HepG2 (cell line): Measurements from ENCODE around the gene ATXN7L2. TPM values are rescaled to one million over a fixed set of nuclear protein-coding genes. Genes with fewer than 3 reads are reported as not detected.
"Not testable (repeated sequence)": the region's sequence is repeated elsewhere in the genome, so short reads cannot be mapped to it uniquely, and the experiment has no call there.

Experiments
- ATAC-seq: fragments of 200-7000 bp; cut with Tn5 transposase; 3 replicates; pipeline ENCODE4 v1.9.1; 2020; ENCODE audit warnings: mild to moderate bottlenecking, moderate library complexity
- BruUV-seq: library from RNA; stranded (reverse); fragments of 400-500 nt; replicated peaks from 2 replicates; lab custom pipeline; 2021; lab: Mats Ljungman, UMichigan
- CTCF ChIA-PET: fragments of 300-600 bp; formaldehyde crosslinking; extraction: SDS; loops from one replicate; lab custom pipeline; 2021; ENCODE audit warnings: low total read pairs, inconsistent platforms, low intra/inter-chr PET ratio; lab: Yijun Ruan, JAX
- POLR2A ChIA-PET: fragments of 350-600 bp; sonication (Branson Sonifier 250); formaldehyde crosslinking; loops from one replicate; lab custom pipeline; 2020; ENCODE audit warnings: antibody characterized with exemption, inconsistent platforms; lab: Yijun Ruan, JAX
- DNase-seq: peaks from one replicate; pipeline ENCODE4 v3.0.0-alpha.2; 2015; ENCODE audit warnings: low spot score
- FAIRE-seq: peaks from 3 replicates; lab custom pipeline; 2011; peaks lifted over from hg19 to GRCh38; lab: Jason Lieb, UNC
- H2AFZ ChIP-seq: one replicate; pipeline ENCODE4 v1.6.1; 2011; ENCODE audit warnings: low read length, inconsistent platforms
- H3K27ac ChIP-seq: fragments of 300-600 bp; 3 replicates; pipeline ENCODE4 v1.8.0; 2011; ENCODE audit warnings: mixed run types, mild to moderate bottlenecking, mixed read lengths, low read length, inconsistent platforms; ENCODE audit not compliant: insufficient read depth; ENCODE audit errors: extremely low read length
- H3K27me3 ChIP-seq, 2 experiments: fragments of 200-600 bp in 1 of 2; 2 replicates in 1 of 2; 3 replicates in 1 of 2; pipeline versions ENCODE4 v1.6.0 to v1.8.0; 2011; ENCODE audit warnings: low read length in 2 of 2, mild to moderate bottlenecking in 2 of 2, moderate library complexity in 2 of 2, inconsistent platforms in 1 of 2; ENCODE audit not compliant: insufficient read depth in 2 of 2, control insufficient read depth in 1 of 2
- H3K36me3 ChIP-seq, 2 experiments: fragments of 200-600 bp in 1 of 2; replicated peaks in 1 of 2; 2 replicates in 1 of 2; 3 replicates in 1 of 2; pipeline versions ENCODE4 v1.5.1 to v1.8.0; 2011; ENCODE audit warnings: low read length in 2 of 2, inconsistent platforms in 1 of 2; ENCODE audit not compliant: insufficient read depth in 2 of 2, control insufficient read depth in 1 of 2
- H3K4me1 ChIP-seq: 2 replicates; pipeline ENCODE4 v1.5.1; 2012; ENCODE audit warnings: low read length, inconsistent platforms; ENCODE audit not compliant: insufficient read depth
- H3K4me2 ChIP-seq: 2 replicates; pipeline ENCODE4 v1.6.0; 2011; ENCODE audit warnings: low read depth, low read length, inconsistent platforms
- H3K4me3 ChIP-seq, 3 experiments: fragments of 200-600 bp in 1 of 3; sonication (generic), shearing (Covaris generic) in 1 of 3; replicated peaks in 1 of 3; 2 replicates each; pipeline ENCODE4 v1.5.1; 2011 to 2016; ENCODE audit warnings: low read length in 3 of 3, inconsistent platforms in 2 of 3, low read depth in 2 of 3, mild to moderate bottlenecking in 2 of 3, control low read depth in 1 of 3, mixed read lengths in 1 of 3; ENCODE audit not compliant: insufficient read depth in 1 of 3
- H3K79me2 ChIP-seq: one replicate; pipeline ENCODE4 v1.6.1; 2011; ENCODE audit warnings: low read length, inconsistent platforms; ENCODE audit not compliant: insufficient read depth
- H3K9ac ChIP-seq: 2 replicates; pipeline ENCODE4 v1.6.0; 2011; ENCODE audit warnings: mild to moderate bottlenecking, low read depth, low read length, inconsistent platforms; ENCODE audit not compliant: insufficient read depth
- H3K9me3 ChIP-seq: 2 replicates; pipeline ENCODE4 v1.5.1; 2012; ENCODE audit warnings: mild to moderate bottlenecking, low read length
- H4K20me1 ChIP-seq: 2 replicates; pipeline ENCODE4 v1.6.0; 2011; ENCODE audit warnings: inconsistent platforms, mild to moderate bottlenecking, low read length, moderate library complexity; ENCODE audit not compliant: insufficient read depth
- PLRG1 ChIP-seq: fragments of 450-650 bp; conservative IDR thresholded peaks from 2 replicates; pipeline ENCODE4 v1.6.1; 2016
- SIX1 ChIP-seq: sonication (generic); formaldehyde crosslinking; IDR thresholded peaks from 2 replicates; pipeline ENCODE4 v1.4.0; 2020; ENCODE audit warnings: missing genetic modification reagents, borderline replicate concordance
- TP53 ChIP-seq: sonication (generic); formaldehyde crosslinking; conservative IDR thresholded peaks from 2 replicates; pipeline ENCODE4 v1.4.0; 2020; ENCODE audit warnings: missing genetic modification reagents
- TRIM24 ChIP-seq: sonication (generic); formaldehyde crosslinking; IDR thresholded peaks from 2 replicates; pipeline ENCODE4 v1.8.0; 2022; ENCODE audit warnings: mild to moderate bottlenecking, missing genetic modification reagents
- ZNF264 ChIP-seq: sonication (generic); formaldehyde crosslinking; IDR thresholded peaks from 2 replicates; pipeline ENCODE4 v1.4.0; 2020; ENCODE audit warnings: missing genetic modification reagents
- ZNF552 ChIP-seq: sonication (generic); formaldehyde crosslinking; IDR thresholded peaks from 2 replicates; pipeline ENCODE4 v1.9.0; 2022; ENCODE audit warnings: missing genetic modification reagents, mild to moderate bottlenecking, borderline replicate concordance
- WGBS: methylation state at CpG from one replicate; pipeline ENCODE4 v1.1.6; 2017; ENCODE audit warnings: low lambda C conversion rate; 5-methylcytosine and 5-hydroxymethylcytosine counted together
- in situ Hi-C: cut with HindIII; loops from 2 replicates; pipeline ENCODE4 v1.10.0; 2017; ENCODE audit warnings: low pct_unique_long_range_greater_than_20kb; ENCODE audit not compliant: extremely low pct_ligation_motif_present
- intact Hi-C: fragments of 100-400 bp; cut with micrococcal nuclease; formaldehyde crosslinking; loops from one replicate; pipeline ENCODE4 v1.10.0; 2022; ENCODE audit not compliant: unreplicated experiment
- polyA plus RNA-seq, 8 experiments: library from polyadenylated mRNA; depleted of rRNA in 3 of 8; stranded (reverse) in 7 of 8; unstranded in 1 of 8; fragments of >200 nt; fragmentation: Illumina TruSeq in 4 of 8; extraction: Trizol in 4 of 8; gene quantifications; 2 replicates each; pipeline versions ENCODE4 v1.2.1 to v1.2.3, GENCODE V29; 2011 to 2016; ENCODE audit warnings: low read depth in 4 of 8, missing spikeins in 1 of 8, mixed read lengths in 1 of 8; ENCODE audit not compliant: insufficient read depth in 1 of 8
- total RNA-seq, 5 experiments: library from RNA; depleted of rRNA; stranded (reverse); fragments of >200 nt; fragmentation: Illumina TruSeq; extraction: Trizol; gene quantifications; 2 replicates each; pipeline ENCODE4 v1.2.3, GENCODE V29; 2016; ENCODE audit warnings: low read depth in 1 of 5
- TF ChIP-seq, protein P1 (sequence below): sonication (generic); formaldehyde crosslinking; IDR thresholded peaks from 2 replicates; pipeline ENCODE4 v1.4.0; 2020; ENCODE audit warnings: mild to moderate bottlenecking, missing genetic modification reagents
- TF ChIP-seq, protein P2 (sequence below): sonication (generic); formaldehyde crosslinking; IDR thresholded peaks from 2 replicates; pipeline ENCODE4 v1.9.0; 2021; ENCODE audit warnings: missing genetic modification reagents, mild to moderate bottlenecking, borderline replicate concordance
- TF ChIP-seq, protein P3 (sequence below): sonication (generic); formaldehyde crosslinking; IDR thresholded peaks from 2 replicates; pipeline ENCODE4 v1.8.1; 2023; ENCODE audit warnings: mild to moderate bottlenecking, moderate library complexity, missing genetic modification reagents
- TF ChIP-seq, protein P4 (sequence below): IDR thresholded peaks from 2 replicates; pipeline ENCODE4 v1.6.1; 2016; ENCODE audit warnings: missing biosample characterization, missing genetic modification reagents, low read depth

The ATXN7L2 gene
- total and polyA plus RNA-seq, 2 of the 13 experiments (the other 11 are each of a cell fraction or from before 2014, with no cell fraction given): 2.7 to 2.8 TPM

DNA sequence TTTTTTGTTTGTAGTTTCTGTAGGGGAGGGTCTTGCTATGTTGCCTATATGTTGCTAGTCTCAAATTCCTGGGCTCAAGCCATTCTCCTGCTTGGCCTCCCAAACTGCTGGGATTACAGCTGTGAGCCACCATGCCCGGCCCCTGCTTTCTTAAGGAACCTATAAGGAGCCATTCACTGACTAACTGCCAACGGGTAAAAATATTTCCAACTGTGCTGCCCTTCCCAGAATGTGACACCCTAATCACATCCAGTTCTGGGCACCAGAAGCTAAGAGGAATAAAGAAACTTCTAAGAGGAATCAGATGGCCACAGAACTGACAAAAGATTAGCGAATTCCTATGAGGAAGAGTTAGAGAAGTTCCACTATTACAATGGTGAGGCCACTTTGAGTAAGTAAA, 10.9 kb upstream of the ATXN7L2 start (continued):
- TF ChIP-seq TP53 (no peak), ZNF552 (CRISPR knock-in tag) (no peak)

DNA sequence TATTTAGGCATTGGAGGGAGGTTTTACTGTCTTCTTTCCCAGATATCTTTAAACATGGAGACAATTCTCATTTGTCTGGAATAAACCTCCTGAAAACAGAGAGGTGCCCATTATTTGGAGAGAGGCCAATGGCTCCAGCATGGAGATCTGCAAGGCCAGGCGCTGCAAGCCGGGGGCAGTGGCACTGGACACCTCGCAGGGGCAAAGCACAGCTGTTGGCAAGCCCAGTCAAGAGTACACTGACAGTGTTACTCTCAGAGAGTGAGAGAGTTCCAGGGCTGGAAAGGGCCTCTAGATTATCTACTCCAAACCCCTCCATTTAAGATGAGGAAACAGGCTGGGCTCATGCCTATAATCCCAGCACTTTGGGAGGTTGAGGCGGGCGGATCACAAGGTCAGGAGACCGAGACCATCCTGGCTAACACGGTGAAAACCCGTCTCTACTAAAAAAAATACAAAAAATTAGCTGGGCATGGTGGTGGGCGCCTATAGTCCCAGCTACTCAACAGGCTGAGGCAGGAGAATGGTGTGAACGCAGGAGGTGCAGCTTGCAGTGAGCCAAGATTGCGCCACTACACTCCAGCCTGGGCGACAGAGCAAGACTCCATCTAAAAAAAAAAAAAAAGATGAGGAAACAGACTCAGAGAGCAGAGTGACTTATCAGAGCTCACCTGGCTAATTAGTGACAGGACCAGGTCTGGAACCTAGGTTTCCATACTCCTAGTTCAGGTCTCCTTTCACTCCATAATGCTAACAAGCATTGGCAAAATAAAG, 10.2 kb upstream of the ATXN7L2 start:
- H3K4me2 ChIP-seq, DNase-seq, BruUV-seq, H3K4me1 ChIP-seq, H3K4me3 ChIP-seq, H3K9me3 ChIP-seq, in situ Hi-C loops, H3K36me3 ChIP-seq, H3K9ac ChIP-seq, ATAC-seq, H4K20me1 ChIP-seq, POLR2A ChIA-PET, FAIRE-seq, intact Hi-C loops, CTCF ChIA-PET, H2AFZ ChIP-seq, H3K27ac ChIP-seq, H3K79me2 ChIP-seq: not testable (repeated sequence)
- H3K27me3 ChIP-seq: peaks cover 0 to 35% of the 10 kb centered on the region in 2 experiments; a peak in 4 of 5 replicates
- WGBS: 44% methylated on average over 11 of the region's 12 CpGs

DNA sequence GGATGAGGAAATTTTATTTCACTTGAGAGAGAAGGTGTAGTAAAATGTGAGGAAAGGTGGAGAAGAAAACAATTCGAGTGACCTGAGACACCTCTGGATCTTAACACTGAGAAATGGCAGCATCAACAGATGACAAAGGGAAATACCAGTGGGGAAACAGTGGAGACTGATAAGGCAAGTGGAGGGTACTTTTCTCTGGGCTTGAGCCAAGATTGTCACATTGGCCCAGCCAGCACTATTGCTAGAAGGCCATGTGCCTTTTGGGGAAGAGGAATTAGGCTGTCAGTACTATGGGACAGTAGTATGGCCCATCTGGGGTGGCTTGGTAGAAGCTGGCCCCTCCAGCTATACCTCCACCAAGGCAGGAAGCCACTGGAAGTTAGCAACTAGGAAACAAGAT, 9.0 kb upstream of the ATXN7L2 start:
- DNase-seq: no peak
- Histone ChIP-seq H3K36me3 (no peaks in the 10 kb centered on the region), H3K9ac (no peak overlapping the region), H3K4me1 (no peaks in the 10 kb centered on the region), H2AFZ (no peak overlapping the region), H3K27me3 (peaks cover 1 to 31% of the 10 kb centered on the region in 2 experiments), H3K4me2 (no peak overlapping the region), H3K4me3 (no peak overlapping the region), H3K27ac (no peak overlapping the region), H3K9me3 (no peaks in the 10 kb centered on the region), H4K20me1 (no peaks in the 10 kb centered on the region), H3K79me2 (no peaks in the 10 kb centered on the region)
- CTCF ChIA-PET: no interaction called here
- BruUV-seq: no TSS peak
- no peak for ATAC-seq
- POLR2A ChIA-PET: no interaction called here
- WGBS: 13% methylated on average over 1 of the region's 1 CpG
- intact Hi-C loops (no loop called here), in situ Hi-C loops (no loop called here)
- FAIRE-seq: no peak
- TF ChIP-seq, protein P1, sequence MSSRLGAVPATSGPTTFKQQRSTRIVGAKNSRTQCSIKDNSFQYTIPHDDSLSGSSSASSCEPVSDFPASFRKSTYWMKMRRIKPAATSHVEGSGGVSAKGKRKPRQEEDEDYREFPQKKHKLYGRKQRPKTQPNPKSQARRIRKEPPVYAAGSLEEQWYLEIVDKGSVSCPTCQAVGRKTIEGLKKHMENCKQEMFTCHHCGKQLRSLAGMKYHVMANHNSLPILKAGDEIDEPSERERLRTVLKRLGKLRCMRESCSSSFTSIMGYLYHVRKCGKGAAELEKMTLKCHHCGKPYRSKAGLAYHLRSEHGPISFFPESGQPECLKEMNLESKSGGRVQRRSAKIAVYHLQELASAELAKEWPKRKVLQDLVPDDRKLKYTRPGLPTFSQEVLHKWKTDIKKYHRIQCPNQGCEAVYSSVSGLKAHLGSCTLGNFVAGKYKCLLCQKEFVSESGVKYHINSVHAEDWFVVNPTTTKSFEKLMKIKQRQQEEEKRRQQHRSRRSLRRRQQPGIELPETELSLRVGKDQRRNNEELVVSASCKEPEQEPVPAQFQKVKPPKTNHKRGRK: no peak
- TF ChIP-seq, protein P2, sequence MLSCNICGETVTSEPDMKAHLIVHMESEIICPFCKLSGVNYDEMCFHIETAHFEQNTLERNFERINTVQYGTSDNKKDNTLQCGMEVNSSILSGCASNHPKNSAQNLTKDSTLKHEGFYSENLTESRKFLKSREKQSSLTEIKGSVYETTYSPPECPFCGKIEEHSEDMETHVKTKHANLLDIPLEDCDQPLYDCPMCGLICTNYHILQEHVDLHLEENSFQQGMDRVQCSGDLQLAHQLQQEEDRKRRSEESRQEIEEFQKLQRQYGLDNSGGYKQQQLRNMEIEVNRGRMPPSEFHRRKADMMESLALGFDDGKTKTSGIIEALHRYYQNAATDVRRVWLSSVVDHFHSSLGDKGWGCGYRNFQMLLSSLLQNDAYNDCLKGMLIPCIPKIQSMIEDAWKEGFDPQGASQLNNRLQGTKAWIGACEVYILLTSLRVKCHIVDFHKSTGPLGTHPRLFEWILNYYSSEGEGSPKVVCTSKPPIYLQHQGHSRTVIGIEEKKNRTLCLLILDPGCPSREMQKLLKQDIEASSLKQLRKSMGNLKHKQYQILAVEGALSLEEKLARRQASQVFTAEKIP (CRISPR knock-in tag): no peak
- TF ChIP-seq ZNF264 (CRISPR knock-in tag) (no peak), TRIM24 (no peak), SIX1 (CRISPR knock-in tag) (no peak), PLRG1 (no peak)
- TF ChIP-seq, protein P3, sequence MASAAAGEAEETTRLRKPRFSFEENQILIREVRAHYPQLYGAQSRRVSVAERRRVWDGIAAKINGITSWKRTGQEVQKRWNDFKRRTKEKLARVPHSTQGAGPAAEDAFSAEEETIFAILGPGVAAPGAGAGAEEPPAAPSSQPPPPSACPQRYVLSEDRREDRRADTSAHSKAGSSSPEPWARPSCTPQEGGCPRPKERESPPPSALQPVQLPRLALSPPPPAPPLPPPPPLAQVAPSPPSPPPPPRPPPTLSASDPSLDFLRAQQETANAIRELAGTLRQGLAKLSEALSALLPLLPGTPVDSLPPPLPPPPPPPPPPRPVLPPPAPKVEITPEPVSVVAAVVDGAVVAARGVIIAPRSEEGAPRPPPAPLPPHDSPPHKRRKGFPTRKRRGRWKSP: no peak
- TF ChIP-seq, protein P4, sequence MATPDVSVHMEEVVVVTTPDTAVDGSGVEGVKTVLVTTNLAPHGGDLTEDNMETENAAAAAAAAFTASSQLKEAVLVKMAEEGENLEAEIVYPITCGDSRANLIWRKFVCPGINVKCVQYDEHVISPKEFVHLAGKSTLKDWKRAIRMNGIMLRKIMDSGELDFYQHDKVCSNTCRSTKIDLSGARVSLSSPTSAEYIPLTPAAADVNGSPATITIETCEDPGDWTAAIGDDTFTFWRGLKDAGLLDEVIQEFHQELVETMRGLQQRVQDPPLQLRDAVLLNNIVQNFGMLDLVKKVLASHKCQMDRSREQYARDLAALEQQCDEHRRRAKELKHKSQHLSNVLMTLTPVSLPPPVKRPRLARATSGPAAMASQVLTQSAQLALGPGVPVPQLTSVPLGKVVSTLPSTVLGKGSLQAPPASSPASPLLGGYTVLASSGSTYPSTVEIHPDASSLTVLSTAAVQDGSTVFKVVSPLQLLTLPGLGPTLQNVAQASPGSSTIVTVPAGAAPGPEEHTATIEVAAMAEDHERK: no peak
